Naive B cell (primary cell): Measurements from ENCODE around the gene ING1. TPM values are rescaled to one million over a fixed set of nuclear protein-coding genes. Genes with fewer than 3 reads are reported as not detected.
A peak's percentile ranks its signal among the peaks of the same experiment; 100 is the strongest.

ENCODE experiments used
- ATAC-seq, 2 donors: fragments of 150-1000 bp; cut with Tn5 transposase; 2 replicates each; pipeline ENCODE4 v1.10.0; 2021; ENCODE audit warnings: low read depth in 2 of 2, mild to moderate bottlenecking in 2 of 2, moderate library complexity in 2 of 2
- DNase-seq: peaks from one replicate; pipeline ENCODE4 v3.0.0; 2022
- H3K27ac Mint-ChIP-seq, 6 donors: one replicate each; pipeline ENCODE4 v1.8.0; 2020 to 2022; ENCODE audit warnings: mild to moderate bottlenecking in 6 of 6, mixed read lengths in 6 of 6, moderate library complexity in 5 of 6, inconsistent platforms in 2 of 6
- H3K27me3 Mint-ChIP-seq, 3 donors: one replicate each; pipeline ENCODE4 v1.8.0; 2021 to 2022; ENCODE audit warnings: mixed read lengths in 3 of 3, mild to moderate bottlenecking in 1 of 3
- H3K36me3 Mint-ChIP-seq, 2 donors: one replicate each; pipeline ENCODE4 v1.8.0; 2020 to 2022; ENCODE audit warnings: mixed read lengths in 2 of 2, inconsistent platforms in 1 of 2, mild to moderate bottlenecking in 1 of 2
- H3K4me1 Mint-ChIP-seq, 3 donors: one replicate each; pipeline ENCODE4 v1.8.0; 2020 to 2022; ENCODE audit warnings: mixed read lengths in 3 of 3, inconsistent platforms in 1 of 3, mild to moderate bottlenecking in 1 of 3, moderate library complexity in 1 of 3
- H3K4me3 Mint-ChIP-seq, 8 donors: one replicate each; pipeline ENCODE4 v1.8.0; 2020 to 2022; ENCODE audit warnings: mild to moderate bottlenecking in 8 of 8, mixed read lengths in 8 of 8, moderate library complexity in 8 of 8, inconsistent platforms in 2 of 8
- H3K9me3 Mint-ChIP-seq, 7 donors: one replicate each; pipeline ENCODE4 v1.8.0; 2020 to 2022; ENCODE audit warnings: mixed read lengths in 7 of 7, mild to moderate bottlenecking in 5 of 7, inconsistent platforms in 2 of 7, moderate library complexity in 1 of 7
- polyA plus RNA-seq, 6 donors: library from polyadenylated mRNA; unstranded; fragments of 300-500 nt; fragmentation: Illumina TruSeq; gene quantifications; one replicate each; pipeline ENCODE4 v1.2.3, GENCODE V29; 2021; ENCODE audit warnings: low read depth in 6 of 6

ING1 gene
- polyA plus RNA-seq, 6 donors from 2014 or later, result 16.8 to 29.2 (median 20.9) TPM

GRCh38 chr13:110771194-110771593, 57.7 kb downstream of the ING1 start:
- DNase-seq, result no peak
- peaks cover 0 to 6% (median 0%) of the 10 kb centered on the region in 3 donors for H3K4me1 Mint-ChIP-seq

GRCh38 chr13:110772091-110772984, 58.8 kb downstream of the ING1 start:
- Mint-ChIP-seq H3K27me3 (peaks cover 0 to 12% (median 10%) of the 10 kb centered on the region in 3 donors), H3K36me3 (no peaks in the 10 kb centered on the region), H3K4me3 (no peak overlapping the region), H3K27ac (peak overlapping the region in 1 of 6 donors; percentile 53), H3K9me3 (no peaks in the 10 kb centered on the region), H3K4me1 (peaks cover 0 to 6% (median 0%) of the 10 kb centered on the region in 3 donors)
- DNase-seq (no peak), ATAC-seq (no peak)

More at GRCh38 chr13:110771194-110771593, 57.7 kb downstream of the ING1 start:
- H3K36me3 Mint-ChIP-seq, result peaks cover 0 to 3% of the 10 kb centered on the region in 2 donors
- no peaks in the 10 kb centered on the region for H3K9me3 Mint-ChIP-seq
- peak; percentile 52 to 67 for ATAC-seq
- peaks cover 0 to 14% (median 14%) of the 10 kb centered on the region in 3 donors for H3K27me3 Mint-ChIP-seq
- peak overlapping the region in 1 of 6 donors; percentile 75 for H3K27ac Mint-ChIP-seq
- H3K4me3 Mint-ChIP-seq, result no peak overlapping the region

Other genes with a start within 250 kb of the ING1 start
- 1 to 10 TPM in 3 of 6 donors, under 1 TPM in 2, not detected in 1; 0.74 to 3.4 (median 2.0) TPM for gene RAB20, start 152.0 kb upstream of the ING1 start, polyA plus RNA-seq
- 10 to 100 TPM; 10.8 to 23.1 (median 15.4) TPM for gene NAXD, start 98.2 kb upstream of the ING1 start, polyA plus RNA-seq
- 10 to 100 TPM; 44.4 to 69.8 (median 52.9) TPM for gene CARS2, start 7.6 kb upstream of the ING1 start, polyA plus RNA-seq
- gene ANKRD10, start 201.4 kb downstream of the ING1 start, polyA plus RNA-seq, result 100 to 1,000 TPM in 4 of 6 donors, 10 to 100 TPM in 2; 85.0 to 127 (median 111) TPM